ENCODE data around the gene TUBB6. TPM values are rescaled to one million over a fixed set of nuclear protein-coding genes. Genes with fewer than 3 reads are reported as not detected.
A peak's percentile ranks its signal among the peaks of the same experiment; 100 is the strongest.

The TUBB6 gene
- total and polyA plus RNA-seq, 2 of the 8 experiments (the other 6 are each of a cell fraction or from before 2014, with no cell fraction given), result 126 to 223 TPM

GRCh38 chr18:12290086-12290485 lies 18.0 kb upstream of the TUBB6 start:
- peak overlapping the region; percentile 95 for H4K91ac ChIP-seq (replicated peaks; ENCODE audit: insufficient read length, low read length)
- peak overlapping the region; percentile 71; the same call in 1 of the 2 replicates for H3K18ac ChIP-seq (ENCODE audit: extremely low read depth, low read length)
- H3K27me3 ChIP-seq (replicated peaks in 1 of 4; ENCODE audit: control insufficient read depth in 3 of 4, extremely low read depth in 1 of 4, insufficient read depth in 3 of 4, low read length in 3 of 4), result peaks cover 2 to 29% (median 20%) of the 10 kb centered on the region in 4 experiments
- no peak overlapping the region for H3K56ac ChIP-seq (replicated peaks; ENCODE audit: insufficient read length, low read depth, low read length)
- H3K4me2 ChIP-seq (ENCODE audit: insufficient read depth in 1 of 2, low read depth in 2 of 2, low read length in 2 of 2), result no peak overlapping the region
- H2BK20ac ChIP-seq (ENCODE audit: low read length), result no peak overlapping the region; the same call in 1 of the 2 replicates
- no peak overlapping the region for H3K27ac ChIP-seq (ENCODE audit: low read depth, low read length)
- peaks cover 0 to 10% (median 6%) of the 10 kb centered on the region in 4 experiments; a peak in 5 of 7 replicates for H3K4me1 ChIP-seq (replicated peaks in 1 of 4; ENCODE audit: control insufficient read depth in 3 of 4, insufficient read depth in 4 of 4, low read length in 3 of 4)
- peak overlapping the region; percentile 92; the same call in 1 of the 2 replicates for H2BK12ac ChIP-seq (ENCODE audit: low read depth, low read length)
- no peak overlapping the region for H3K4ac ChIP-seq (replicated peaks; ENCODE audit: insufficient read length, low read depth, low read length)
- no peak overlapping the region for H2BK120ac ChIP-seq (replicated peaks; ENCODE audit: low read depth, low read length)
- ChIA-PET POLR2A (ENCODE audit: partially characterized antibody) (interaction anchor here (2.4 to 7.1 kb wide), 2 partner anchors 19 to 46 kb away, joined by 7 to 49 read pairs; partner anchors contain the start of gene TUBB6), CTCF (ENCODE audit: partially characterized antibody) (interaction anchor here (2.1 kb wide), 1 partner anchor 12 kb away, joined by 13 read pairs; no protein-coding TSS in a partner anchor)
- no peaks in the 10 kb centered on the region for H3K36me3 ChIP-seq (ENCODE audit: control insufficient read depth in 2 of 4, insufficient read depth in 4 of 4, low read length in 3 of 4)
- no peaks in the 10 kb centered on the region for H3K79me2 ChIP-seq (ENCODE audit: control insufficient read depth in 1 of 2, insufficient read depth in 2 of 2, low read length in 2 of 2)
- H3K9ac ChIP-seq (replicated peaks in 1 of 4; ENCODE audit: extremely low read depth in 1 of 4, low read depth in 3 of 4, low read length in 3 of 4), result no peak overlapping the region
- peak overlapping the region; percentile 40; the same call in 1 of the 2 replicates for H2AK5ac ChIP-seq (ENCODE audit: low read depth, low read length)
- H4K20me1 ChIP-seq (replicated peaks in 1 of 2; ENCODE audit: control insufficient read depth in 1 of 2, insufficient read depth in 2 of 2, low read length in 2 of 2), result no peaks in the 10 kb centered on the region
- WGBS, 2 experiments (ENCODE audit: extremely low coverage in 1 of 2, insufficient coverage in 1 of 2, insufficient read length in 1 of 2, insufficient replicate concordance in 2 of 2, low coverage in 1 of 2, low lambda C conversion rate in 2 of 2, missing lambda C conversion rate in 1 of 2), result 90% methylated on average over 2 of the region's 2 CpGs; no CpG with 5 or more reads in 1 of the 2 experiments
- peak overlapping the region; percentile 71; the same call in 1 of the 2 replicates for H2BK5ac ChIP-seq (ENCODE audit: low read depth, low read length)
- H4K5ac ChIP-seq (ENCODE audit: insufficient read length, low read depth, low read length), result no peak overlapping the region
- peak overlapping the region; percentile 99; the same call in 1 of the 2 replicates for H2BK15ac ChIP-seq (ENCODE audit: low read length)
- H3K14ac ChIP-seq (ENCODE audit: insufficient read length), result no peak overlapping the region
- no peak overlapping the region for H3K4me3 ChIP-seq (ENCODE audit: extremely low read depth in 1 of 4, insufficient read depth in 2 of 4, low read depth in 3 of 4, low read length in 4 of 4)
- no peak for FAIRE-seq
- no peak overlapping the region for H2AFZ ChIP-seq (ENCODE audit: low read length)
- no peaks in the 10 kb centered on the region; the same call in 1 of the 2 replicates for H3K79me1 ChIP-seq (ENCODE audit: low read depth, low read length)
- no peaks in the 10 kb centered on the region for H3K9me3 ChIP-seq (ENCODE audit: insufficient read depth in 2 of 2, low read depth in 1 of 2, low read length in 1 of 2)
- peaks cover 13% of the 10 kb centered on the region for H3K23me2 ChIP-seq (ENCODE audit: low read depth, low read length)
- no peak overlapping the region for H4K8ac ChIP-seq (ENCODE audit: extremely low read depth, insufficient read depth, low read length)
- DNase-seq (ENCODE audit: low read depth in 1 of 2, low spot score in 2 of 2), result no peak
- H3K23ac ChIP-seq (ENCODE audit: insufficient read length), result no peak overlapping the region
- no peak for TF ChIP-seq RNF2 (IDR thresholded peaks at IDR 0.05; ENCODE audit: borderline replicate concordance, low read depth, low read length, missing control alignments, poor library complexity, severe bottlenecking)
- TF ChIP-seq JUND (IDR thresholded peaks at IDR 0.05; ENCODE audit: low read length), result no peak

Data from H1 (cell line).